Tibial nerve (tissue), 4 donors: ENCODE data around the gene GNGT1.

Experiments used
- EP300 ChIP-seq, 2 donors: sonication (generic); formaldehyde crosslinking; IDR thresholded peaks; one replicate each; pipeline ENCODE4 v1.6.1; 2017; ENCODE audit warnings: antibody characterized with exemption in 2 of 2, mild to moderate bottlenecking in 1 of 2
- POLR2A ChIP-seq, 2 donors: fragments of 450-650 bp; IDR thresholded peaks; one replicate each; pipeline ENCODE4 v1.6.1; 2017; ENCODE audit warnings: antibody characterized with exemption in 2 of 2, mild to moderate bottlenecking in 2 of 2, moderate library complexity in 2 of 2
- TF ChIP-seq, protein P1 (sequence below), 5 experiments: fragments of 200-600 bp in 3 of 5; fragments of 450-650 bp in 2 of 5; sonication (generic) in 3 of 5; IDR thresholded peaks; one replicate each; pipeline ENCODE4 v1.5.1; 2016 to 2019; ENCODE audit warnings: antibody characterized with exemption in 5 of 5, mild to moderate bottlenecking in 3 of 5, moderate library complexity in 2 of 5

DNA sequence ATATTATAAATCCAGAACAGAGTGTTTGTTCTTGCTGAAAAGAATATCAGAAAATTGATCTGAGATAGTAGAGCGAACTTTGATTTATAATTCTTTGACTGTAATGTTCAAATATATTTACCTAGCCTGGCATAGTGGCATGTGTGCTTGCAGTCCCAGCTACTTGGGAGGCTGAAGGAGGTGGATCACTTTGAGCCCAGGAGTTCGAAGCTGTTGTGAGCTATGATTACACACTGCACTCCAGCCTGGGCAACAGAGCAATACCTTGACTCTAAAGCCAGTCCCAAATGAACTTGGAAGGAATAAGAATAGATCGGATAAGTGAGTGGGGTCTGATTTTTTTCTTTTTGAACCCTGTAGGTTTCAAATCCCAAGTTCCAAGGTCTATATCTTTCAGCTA, 38.7 kb downstream of the GNGT1 start:
- TF ChIP-seq, protein P1, sequence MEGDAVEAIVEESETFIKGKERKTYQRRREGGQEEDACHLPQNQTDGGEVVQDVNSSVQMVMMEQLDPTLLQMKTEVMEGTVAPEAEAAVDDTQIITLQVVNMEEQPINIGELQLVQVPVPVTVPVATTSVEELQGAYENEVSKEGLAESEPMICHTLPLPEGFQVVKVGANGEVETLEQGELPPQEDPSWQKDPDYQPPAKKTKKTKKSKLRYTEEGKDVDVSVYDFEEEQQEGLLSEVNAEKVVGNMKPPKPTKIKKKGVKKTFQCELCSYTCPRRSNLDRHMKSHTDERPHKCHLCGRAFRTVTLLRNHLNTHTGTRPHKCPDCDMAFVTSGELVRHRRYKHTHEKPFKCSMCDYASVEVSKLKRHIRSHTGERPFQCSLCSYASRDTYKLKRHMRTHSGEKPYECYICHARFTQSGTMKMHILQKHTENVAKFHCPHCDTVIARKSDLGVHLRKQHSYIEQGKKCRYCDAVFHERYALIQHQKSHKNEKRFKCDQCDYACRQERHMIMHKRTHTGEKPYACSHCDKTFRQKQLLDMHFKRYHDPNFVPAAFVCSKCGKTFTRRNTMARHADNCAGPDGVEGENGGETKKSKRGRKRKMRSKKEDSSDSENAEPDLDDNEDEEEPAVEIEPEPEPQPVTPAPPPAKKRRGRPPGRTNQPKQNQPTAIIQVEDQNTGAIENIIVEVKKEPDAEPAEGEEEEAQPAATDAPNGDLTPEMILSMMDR (IDR thresholded peaks at IDR 0.05): no peak
- no peak for TF ChIP-seq POLR2A (IDR thresholded peaks at IDR 0.05)
- no peak for TF ChIP-seq EP300 (IDR thresholded peaks at IDR 0.05)
